Ovary (tissue), 3 donors: ENCODE measurements around the gene FUBP1.

Experiments
- CTCF ChIP-seq, 3 donors: fragments of 450-650 bp in 2 of 3; fragments of 200-600 bp in 1 of 3; IDR thresholded peaks; one replicate each; pipeline versions ENCODE4 v1.5.1 to v1.8.0; 2016 to 2022; ENCODE audit warnings: antibody characterized with exemption in 3 of 3, mild to moderate bottlenecking in 1 of 3
- POLR2A ChIP-seq: fragments of 450-650 bp; IDR thresholded peaks from one replicate; pipeline ENCODE4 v1.6.1; 2017; ENCODE audit warnings: antibody characterized with exemption, mild to moderate bottlenecking, moderate library complexity
- donor health status: DM: no; HTN: no; CAD: no.

- TF ChIP-seq CTCF (IDR thresholded peaks at IDR 0.05) (no peak), POLR2A (no peak)
Observed at GRCh38 chr1:78015148-78015547, 36.3 kb upstream of the FUBP1 start.
